HG02938 (cell line): ENCODE measurements around the gene OAS1.

Experiments used
- ATAC-seq: cut with Tn5 transposase; IDR thresholded peaks from one replicate; pipeline ENCODE4 v1.9.1; 2021; ENCODE audit warnings: mild to moderate bottlenecking, moderate library complexity; ENCODE audit not compliant: unreplicated experiment

The OAS1 gene

DNA sequence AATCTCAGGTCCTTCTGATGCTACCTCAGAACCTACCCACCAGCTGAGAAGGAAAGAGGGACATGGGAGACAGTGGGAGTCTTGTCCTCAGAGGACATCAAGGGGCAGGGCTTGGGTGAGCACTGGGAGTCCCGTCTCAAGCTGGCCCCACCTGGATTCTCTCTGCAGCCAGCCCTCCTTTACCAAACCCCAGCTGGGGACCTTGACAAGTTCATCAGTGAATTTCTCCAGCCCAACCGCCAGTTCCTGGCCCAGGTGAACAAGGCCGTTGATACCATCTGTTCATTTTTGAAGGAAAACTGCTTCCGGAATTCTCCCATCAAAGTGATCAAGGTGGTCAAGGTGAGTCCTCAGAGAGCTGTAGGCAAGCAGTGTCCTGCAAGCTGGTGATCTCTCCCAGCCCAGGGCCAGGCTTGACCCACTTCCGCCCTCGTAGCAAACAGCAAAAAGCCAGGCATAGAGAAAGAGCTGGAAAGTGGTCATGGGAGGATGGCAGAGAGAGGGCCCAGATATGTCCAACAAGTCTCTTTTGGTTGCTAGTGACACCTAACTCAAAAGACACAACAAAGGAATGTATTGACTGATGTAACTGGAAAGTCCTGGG, 57.4 kb downstream of the OAS1 start:
- ATAC-seq = no peak

DNA sequence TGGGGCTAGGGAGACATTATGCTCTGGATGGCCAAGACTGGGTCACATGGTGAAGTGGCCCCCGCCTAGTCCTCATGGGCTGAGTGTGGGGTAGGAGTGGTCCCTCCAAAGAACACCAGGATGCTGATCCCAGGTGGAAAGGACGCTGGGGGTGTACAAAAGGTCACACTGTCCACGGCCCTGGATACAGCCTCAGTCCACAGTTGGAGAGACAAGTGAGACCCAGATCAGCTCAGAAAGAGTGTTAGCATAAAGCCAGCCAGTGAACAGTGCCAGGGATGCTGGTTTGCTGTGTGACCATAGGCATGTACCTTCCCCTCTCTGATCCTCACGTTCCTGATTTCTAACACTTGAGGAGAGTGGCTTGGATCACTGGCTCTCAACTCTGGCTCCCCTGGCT, 58.2 kb downstream of the OAS1 start:
- no peak for ATAC-seq

DNA sequence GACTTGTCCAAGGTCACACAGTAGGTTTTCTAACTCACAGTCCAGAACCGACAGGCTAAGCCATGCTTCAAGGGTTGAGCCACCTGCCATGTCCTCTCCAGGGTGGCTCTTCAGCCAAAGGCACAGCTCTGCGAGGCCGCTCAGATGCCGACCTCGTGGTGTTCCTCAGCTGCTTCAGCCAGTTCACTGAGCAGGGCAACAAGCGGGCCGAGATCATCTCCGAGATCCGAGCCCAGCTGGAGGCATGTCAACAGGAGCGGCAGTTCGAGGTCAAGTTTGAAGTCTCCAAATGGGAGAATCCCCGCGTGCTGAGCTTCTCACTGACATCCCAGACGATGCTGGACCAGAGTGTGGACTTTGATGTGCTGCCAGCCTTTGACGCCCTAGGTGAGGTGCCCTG, 58.9 kb downstream of the OAS1 start:
- no peak for ATAC-seq

DNA sequence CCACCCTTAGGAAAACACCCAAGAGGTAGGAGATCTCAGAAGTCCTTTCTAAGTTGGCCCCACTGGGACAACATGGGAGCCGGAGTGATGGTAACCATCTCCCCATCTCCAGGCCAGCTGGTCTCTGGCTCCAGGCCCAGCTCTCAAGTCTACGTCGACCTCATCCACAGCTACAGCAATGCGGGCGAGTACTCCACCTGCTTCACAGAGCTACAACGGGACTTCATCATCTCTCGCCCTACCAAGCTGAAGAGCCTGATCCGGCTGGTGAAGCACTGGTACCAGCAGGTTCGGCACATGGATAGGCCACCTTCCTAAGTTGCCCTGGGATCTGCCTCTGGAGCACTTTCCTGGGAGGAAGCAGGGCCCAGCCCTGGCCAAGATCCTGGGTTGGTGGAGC, 60.5 kb downstream of the OAS1 start:
- no peak for ATAC-seq

DNA sequence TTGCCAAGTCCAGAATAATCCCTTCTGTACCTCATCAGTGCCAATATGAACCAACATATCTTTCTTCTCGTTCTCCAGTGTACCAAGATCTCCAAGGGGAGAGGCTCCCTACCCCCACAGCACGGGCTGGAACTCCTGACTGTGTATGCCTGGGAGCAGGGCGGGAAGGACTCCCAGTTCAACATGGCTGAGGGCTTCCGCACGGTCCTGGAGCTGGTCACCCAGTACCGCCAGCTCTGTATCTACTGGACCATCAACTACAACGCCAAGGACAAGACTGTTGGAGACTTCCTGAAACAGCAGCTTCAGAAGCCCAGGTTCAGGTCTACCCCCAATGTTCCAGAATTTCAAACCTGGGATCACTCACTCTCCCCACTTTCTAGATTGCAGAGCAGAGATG, 61.1 kb downstream of the OAS1 start:
- no peak for ATAC-seq
